OCI-LY1 (cell line): ENCODE measurements around the gene DAAM2.
A peak's percentile ranks its signal among the peaks of the same experiment; 100 is the strongest.

Experiments used
- H2AFZ ChIP-seq: fragments of 200-600 bp; sonication (generic), shearing (Covaris generic); 2 replicates; pipeline ENCODE4 v1.6.0; 2014; ENCODE audit warnings: antibody characterized with exemption, mild to moderate bottlenecking, low read length
- H3F3A ChIP-seq: fragments of 200-600 bp; sonication (generic), shearing (Covaris generic); 2 replicates; pipeline ENCODE4 v1.6.0; 2014; ENCODE audit warnings: mild to moderate bottlenecking, antibody characterized with exemption, low read length, moderate library complexity; ENCODE audit not compliant: insufficient read depth
- H3K27ac ChIP-seq: fragments of 200-600 bp; sonication (generic); 2 replicates; pipeline ENCODE4 v1.5.1; 2014; ENCODE audit warnings: low read length, mixed run types, mild to moderate bottlenecking, low read depth; ENCODE audit not compliant: poor library complexity, severe bottlenecking
- H3K27me3 ChIP-seq: fragments of 200-600 bp; sonication (generic); 2 replicates; pipeline ENCODE4 v1.6.0; 2014; ENCODE audit warnings: antibody characterized with exemption, mild to moderate bottlenecking, low read length, moderate library complexity; ENCODE audit not compliant: insufficient read depth
- H3K36me3 ChIP-seq: fragments of 200-600 bp; sonication (generic); 2 replicates; pipeline ENCODE4 v1.6.1; 2014; ENCODE audit warnings: mild to moderate bottlenecking, antibody characterized with exemption, low read length, moderate library complexity, mixed read lengths; ENCODE audit not compliant: insufficient read depth
- H3K4me1 ChIP-seq: fragments of 200-600 bp; sonication (generic); 2 replicates; pipeline ENCODE4 v1.5.1; 2014; ENCODE audit warnings: mild to moderate bottlenecking, low read length, moderate library complexity; ENCODE audit not compliant: insufficient read depth, severe bottlenecking
- H3K4me2 ChIP-seq: fragments of 200-600 bp; sonication (generic), shearing (Covaris generic); 2 replicates; pipeline ENCODE4 v1.6.1; 2014; ENCODE audit warnings: low read length
- H3K4me3 ChIP-seq: fragments of 200-600 bp; sonication (generic); 2 replicates; pipeline ENCODE4 v1.5.1; 2014; ENCODE audit warnings: low read length, low read depth, mild to moderate bottlenecking, mixed read lengths; ENCODE audit not compliant: poor library complexity, severe bottlenecking
- H3K79me2 ChIP-seq: fragments of 200-600 bp; shearing (Covaris generic); 2 replicates; pipeline ENCODE4 v1.6.1; 2016; ENCODE audit warnings: mixed run types, low read length, mixed read lengths; ENCODE audit not compliant: insufficient read depth
- H3K9ac ChIP-seq: fragments of 200-600 bp; sonication (generic), shearing (Covaris generic); 2 replicates; pipeline ENCODE4 v1.6.1; 2014; ENCODE audit warnings: mild to moderate bottlenecking, low read length, mixed read lengths
- H3K9me2 ChIP-seq: fragments of 200-600 bp; sonication (generic), shearing (Covaris generic); 2 replicates; pipeline ENCODE4 v1.6.1; 2014; ENCODE audit warnings: low read depth, mild to moderate bottlenecking, low read length, mixed read lengths
- H3K9me3 ChIP-seq: fragments of 200-600 bp; shearing (Covaris generic); 2 replicates; pipeline ENCODE4 v1.6.1; 2014; ENCODE audit warnings: low read length, mixed read lengths
- H4K20me1 ChIP-seq: fragments of 200-600 bp; sonication (generic), shearing (Covaris generic); 2 replicates; pipeline ENCODE4 v1.6.0; 2016; ENCODE audit warnings: mild to moderate bottlenecking, low read length; ENCODE audit not compliant: insufficient read depth
- EZH2 ChIP-seq: fragments of 200-600 bp; sonication (generic), shearing (Covaris generic); IDR thresholded peaks from 2 replicates; pipeline ENCODE4 v1.8.0; 2017; ENCODE audit warnings: borderline replicate concordance, mixed run types, mild to moderate bottlenecking, antibody characterized with exemption, low read length, moderate library complexity, mixed read lengths
- TF ChIP-seq, protein P1 (sequence below): fragments of 200-600 bp; sonication (generic), shearing (Covaris generic); IDR thresholded peaks from 2 replicates; pipeline ENCODE4 v1.5.1; 2017; ENCODE audit warnings: mild to moderate bottlenecking, antibody characterized with exemption, low read length, moderate library complexity, mixed read lengths

DAAM2 gene

DNA sequence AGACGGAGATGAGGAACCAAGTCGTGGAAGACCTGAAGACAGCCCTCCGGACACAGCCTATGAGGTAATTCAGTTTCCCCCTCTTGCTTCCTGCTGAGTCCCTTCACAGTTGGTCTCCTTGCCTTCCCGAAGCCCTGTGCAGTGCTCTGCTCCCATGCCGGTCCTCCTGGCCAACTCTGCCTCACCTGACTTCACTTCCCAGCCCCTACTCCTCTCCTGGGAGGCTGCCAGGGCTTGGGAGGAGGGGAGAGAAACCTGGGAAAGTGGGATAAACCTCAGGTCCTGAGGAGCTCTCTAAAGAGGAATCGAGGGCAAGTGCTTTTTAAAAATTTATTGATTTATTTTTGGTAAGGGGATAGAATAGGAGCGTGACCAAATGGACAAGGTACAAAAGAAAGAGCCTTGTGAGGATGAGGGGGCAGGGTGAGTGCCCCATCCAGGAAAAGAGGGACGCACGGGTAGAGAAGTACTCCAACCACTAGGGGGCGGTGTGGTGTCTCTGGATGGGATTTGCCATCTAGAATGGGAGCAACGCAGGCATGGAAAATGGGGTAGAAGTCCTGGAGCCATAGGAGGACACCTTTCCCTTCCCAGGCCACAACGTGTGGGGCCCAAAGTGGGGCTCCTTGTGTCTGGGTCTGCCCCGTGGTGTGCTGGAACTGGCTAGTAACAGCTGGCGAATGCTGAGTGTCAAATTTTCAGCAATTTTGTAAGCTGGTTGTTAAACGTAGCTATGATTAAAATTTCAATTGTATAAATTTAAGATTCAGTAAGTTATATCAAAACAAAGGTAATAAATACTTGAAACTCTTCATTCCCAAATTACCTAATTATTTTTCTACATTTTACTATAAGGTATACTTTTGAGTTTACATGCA is 73.1 kb downstream of the DAAM2 start:
- Histone ChIP-seq H3F3A (no peaks in the 10 kb centered on the region), H3K9me2 (no peaks in the 10 kb centered on the region), H4K20me1 (no peaks in the 10 kb centered on the region), H3K4me1 (no peaks in the 10 kb centered on the region), H3K9ac (no peak overlapping the region), H2AFZ (no peak overlapping the region), H3K4me3 (no peak overlapping the region), H3K79me2 (no peaks in the 10 kb centered on the region), H3K27ac (no peak overlapping the region), H3K36me3 (no peaks in the 10 kb centered on the region), H3K4me2 (no peak overlapping the region), H3K9me3 (no peaks in the 10 kb centered on the region), H3K27me3 (no peaks in the 10 kb centered on the region)
- TF ChIP-seq, protein P1, sequence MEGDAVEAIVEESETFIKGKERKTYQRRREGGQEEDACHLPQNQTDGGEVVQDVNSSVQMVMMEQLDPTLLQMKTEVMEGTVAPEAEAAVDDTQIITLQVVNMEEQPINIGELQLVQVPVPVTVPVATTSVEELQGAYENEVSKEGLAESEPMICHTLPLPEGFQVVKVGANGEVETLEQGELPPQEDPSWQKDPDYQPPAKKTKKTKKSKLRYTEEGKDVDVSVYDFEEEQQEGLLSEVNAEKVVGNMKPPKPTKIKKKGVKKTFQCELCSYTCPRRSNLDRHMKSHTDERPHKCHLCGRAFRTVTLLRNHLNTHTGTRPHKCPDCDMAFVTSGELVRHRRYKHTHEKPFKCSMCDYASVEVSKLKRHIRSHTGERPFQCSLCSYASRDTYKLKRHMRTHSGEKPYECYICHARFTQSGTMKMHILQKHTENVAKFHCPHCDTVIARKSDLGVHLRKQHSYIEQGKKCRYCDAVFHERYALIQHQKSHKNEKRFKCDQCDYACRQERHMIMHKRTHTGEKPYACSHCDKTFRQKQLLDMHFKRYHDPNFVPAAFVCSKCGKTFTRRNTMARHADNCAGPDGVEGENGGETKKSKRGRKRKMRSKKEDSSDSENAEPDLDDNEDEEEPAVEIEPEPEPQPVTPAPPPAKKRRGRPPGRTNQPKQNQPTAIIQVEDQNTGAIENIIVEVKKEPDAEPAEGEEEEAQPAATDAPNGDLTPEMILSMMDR = peak; percentile 87
- TF ChIP-seq EZH2 = no peak

DNA sequence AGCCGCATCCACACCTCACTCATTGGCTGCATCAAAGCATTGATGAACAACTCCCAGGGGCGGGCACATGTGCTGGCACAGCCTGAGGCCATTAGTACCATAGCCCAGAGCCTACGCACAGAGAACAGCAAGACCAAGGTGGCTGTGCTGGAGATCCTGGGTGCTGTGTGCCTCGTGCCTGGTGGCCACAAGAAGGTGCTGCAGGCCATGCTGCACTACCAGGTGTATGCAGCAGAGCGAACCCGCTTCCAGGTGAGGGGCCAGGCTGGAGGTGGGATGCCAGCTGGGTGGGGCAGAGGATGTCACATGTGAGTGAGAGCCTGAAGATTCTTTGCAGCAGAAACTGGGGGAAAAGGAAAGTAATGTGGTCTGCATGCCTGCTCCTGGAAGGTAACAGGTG is 75.4 kb downstream of the DAAM2 start:
- Histone ChIP-seq H3K79me2 (no peaks in the 10 kb centered on the region), H3K4me1 (no peaks in the 10 kb centered on the region), H3F3A (no peaks in the 10 kb centered on the region), H3K27me3 (no peaks in the 10 kb centered on the region), H3K4me3 (no peak overlapping the region), H3K9ac (no peak overlapping the region), H3K36me3 (no peaks in the 10 kb centered on the region), H3K9me3 (no peaks in the 10 kb centered on the region), H3K27ac (no peak overlapping the region), H3K9me2 (no peaks in the 10 kb centered on the region), H4K20me1 (no peaks in the 10 kb centered on the region), H3K4me2 (no peak overlapping the region), H2AFZ (no peak overlapping the region)
- TF ChIP-seq, protein P1 = no peak
- TF ChIP-seq EZH2 = no peak

DNA sequence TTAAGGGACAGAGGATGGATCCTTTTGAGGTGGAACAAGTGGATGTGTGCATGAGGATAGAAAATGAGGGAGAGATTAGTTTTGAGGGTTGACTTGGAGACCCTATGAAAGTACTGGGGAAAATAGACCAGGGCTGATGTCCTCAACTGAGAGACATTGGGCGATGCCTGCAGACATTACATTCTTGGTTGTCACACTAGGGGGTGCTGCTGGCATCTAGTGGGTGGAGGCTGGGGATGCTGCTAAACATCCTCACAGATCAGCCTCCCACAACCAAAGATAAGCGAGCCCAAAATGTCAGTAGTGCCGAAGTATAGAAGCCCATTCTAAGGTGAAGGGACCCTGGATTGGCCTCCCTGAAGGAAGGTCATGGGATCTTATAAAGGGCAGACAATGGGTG is 78.8 kb downstream of the DAAM2 start:
- H3K79me2 ChIP-seq = no peaks in the 10 kb centered on the region
- no peaks in the 10 kb centered on the region for H3K9me2 ChIP-seq
- no peak overlapping the region for H3K4me2 ChIP-seq
- H3K9me3 ChIP-seq = no peaks in the 10 kb centered on the region
- no peaks in the 10 kb centered on the region for H3K4me1 ChIP-seq
- no peak overlapping the region for H3K9ac ChIP-seq
- no peaks in the 10 kb centered on the region for H4K20me1 ChIP-seq
- no peaks in the 10 kb centered on the region for H3K27me3 ChIP-seq
- no peaks in the 10 kb centered on the region for H3F3A ChIP-seq
- TF ChIP-seq, protein P1 = no peak; the same call in 1 of the 2 replicates
- no peak for TF ChIP-seq EZH2
- no peak overlapping the region for H3K4me3 ChIP-seq
- H3K27ac ChIP-seq = no peak overlapping the region
- no peak overlapping the region for H2AFZ ChIP-seq
- no peaks in the 10 kb centered on the region for H3K36me3 ChIP-seq
